BE2C (cell line): ENCODE data around the gene IFFO2.

ENCODE experiments used
- DNase-seq: peaks from one replicate; pipeline ENCODE4 v3.0.0-alpha.2; 2020
- H3K27me3 ChIP-seq: fragments of 250-450 bp; sonication (Bioruptor Pico); 2 replicates; pipeline ENCODE4 v1.5.1; 2020; ENCODE audit warnings: mild to moderate bottlenecking
- H3K36me3 ChIP-seq: fragments of 250-450 bp; sonication (Bioruptor Pico); 2 replicates; pipeline ENCODE4 v1.5.1; 2020; ENCODE audit warnings: mild to moderate bottlenecking
- H3K4me1 ChIP-seq: fragments of 250-450 bp; sonication (Bioruptor Pico); 2 replicates; pipeline ENCODE4 v1.5.1; 2020
- H3K4me3 ChIP-seq: 2 replicates; pipeline ENCODE4 v1.5.1; 2011; ENCODE audit warnings: low read depth, low read length
- H3K9me3 ChIP-seq: fragments of 250-450 bp; sonication (Bioruptor Pico); 2 replicates; pipeline ENCODE4 v1.5.1; 2020
- TF ChIP-seq, protein P1 (sequence below): IDR thresholded peaks from 2 replicates; pipeline ENCODE4 v1.5.1; 2012; ENCODE audit warnings: mild to moderate bottlenecking, low read depth, low read length

Gene IFFO2

DNA sequence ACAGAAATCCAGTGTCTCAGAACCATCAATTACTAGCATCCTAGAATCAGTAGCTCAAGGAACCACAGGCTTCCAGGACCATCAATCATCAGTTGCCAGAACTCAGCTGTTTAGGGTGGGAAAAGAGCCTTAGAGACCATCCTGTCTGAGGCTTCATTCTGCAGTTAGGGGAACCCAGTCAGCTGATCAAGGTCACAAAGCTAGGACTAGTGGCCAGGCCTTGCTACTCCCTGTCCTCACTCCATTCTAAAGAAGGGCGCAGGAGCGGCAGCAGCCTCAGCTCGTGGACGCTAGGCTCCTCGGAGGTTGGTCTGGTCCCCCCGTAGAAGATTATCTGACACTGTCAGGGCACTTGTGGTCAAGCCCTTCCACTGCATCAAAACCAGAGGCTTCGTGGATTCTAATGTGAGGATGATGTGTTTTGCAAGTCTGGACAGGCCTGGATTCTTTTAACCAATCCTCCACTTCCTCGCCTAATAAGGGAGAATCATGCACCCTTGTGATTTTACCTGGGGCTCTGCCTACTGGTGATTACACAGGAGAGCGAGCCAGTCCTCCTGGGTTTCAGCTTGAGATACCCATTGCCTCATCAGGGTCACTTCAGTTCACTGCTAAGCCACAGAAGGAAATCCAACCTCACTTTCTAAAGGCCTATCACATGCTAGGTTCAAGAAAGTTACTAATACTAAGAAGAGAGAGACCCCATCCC, 41.7 kb upstream of the IFFO2 start:
- H3K36me3 ChIP-seq = no peaks in the 10 kb centered on the region
- H3K9me3 ChIP-seq = no peaks in the 10 kb centered on the region
- TF ChIP-seq, protein P1, sequence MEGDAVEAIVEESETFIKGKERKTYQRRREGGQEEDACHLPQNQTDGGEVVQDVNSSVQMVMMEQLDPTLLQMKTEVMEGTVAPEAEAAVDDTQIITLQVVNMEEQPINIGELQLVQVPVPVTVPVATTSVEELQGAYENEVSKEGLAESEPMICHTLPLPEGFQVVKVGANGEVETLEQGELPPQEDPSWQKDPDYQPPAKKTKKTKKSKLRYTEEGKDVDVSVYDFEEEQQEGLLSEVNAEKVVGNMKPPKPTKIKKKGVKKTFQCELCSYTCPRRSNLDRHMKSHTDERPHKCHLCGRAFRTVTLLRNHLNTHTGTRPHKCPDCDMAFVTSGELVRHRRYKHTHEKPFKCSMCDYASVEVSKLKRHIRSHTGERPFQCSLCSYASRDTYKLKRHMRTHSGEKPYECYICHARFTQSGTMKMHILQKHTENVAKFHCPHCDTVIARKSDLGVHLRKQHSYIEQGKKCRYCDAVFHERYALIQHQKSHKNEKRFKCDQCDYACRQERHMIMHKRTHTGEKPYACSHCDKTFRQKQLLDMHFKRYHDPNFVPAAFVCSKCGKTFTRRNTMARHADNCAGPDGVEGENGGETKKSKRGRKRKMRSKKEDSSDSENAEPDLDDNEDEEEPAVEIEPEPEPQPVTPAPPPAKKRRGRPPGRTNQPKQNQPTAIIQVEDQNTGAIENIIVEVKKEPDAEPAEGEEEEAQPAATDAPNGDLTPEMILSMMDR = no peak
- no peak overlapping the region for H3K4me3 ChIP-seq
- no peaks in the 10 kb centered on the region for H3K27me3 ChIP-seq
- no peak for DNase-seq
- no peaks in the 10 kb centered on the region for H3K4me1 ChIP-seq

DNA sequence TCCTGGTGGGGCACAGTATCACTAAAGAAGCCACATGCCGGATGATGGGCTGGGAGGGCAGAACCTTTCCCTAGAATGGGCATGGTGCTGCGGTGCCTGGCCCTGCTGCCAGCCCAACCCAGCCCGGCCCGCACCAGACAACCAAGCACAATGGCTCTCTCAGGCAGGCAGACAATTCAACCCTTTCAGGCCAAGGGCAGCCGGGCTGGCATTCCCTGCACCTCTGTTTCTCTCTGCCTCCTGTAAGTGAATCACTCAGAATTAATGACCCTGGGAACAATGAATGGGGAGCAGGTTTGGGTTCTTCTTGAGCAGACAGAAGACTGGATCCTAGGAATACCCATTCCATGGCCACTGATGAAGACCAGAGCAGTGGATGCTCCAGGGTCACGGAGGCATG, 41.0 kb upstream of the IFFO2 start:
- TF ChIP-seq, protein P1 = no peak
- H3K4me1 ChIP-seq = no peaks in the 10 kb centered on the region
- H3K4me3 ChIP-seq = no peak overlapping the region
- H3K27me3 ChIP-seq = no peaks in the 10 kb centered on the region
- no peaks in the 10 kb centered on the region for H3K9me3 ChIP-seq
- no peak for DNase-seq
- no peaks in the 10 kb centered on the region for H3K36me3 ChIP-seq

DNA sequence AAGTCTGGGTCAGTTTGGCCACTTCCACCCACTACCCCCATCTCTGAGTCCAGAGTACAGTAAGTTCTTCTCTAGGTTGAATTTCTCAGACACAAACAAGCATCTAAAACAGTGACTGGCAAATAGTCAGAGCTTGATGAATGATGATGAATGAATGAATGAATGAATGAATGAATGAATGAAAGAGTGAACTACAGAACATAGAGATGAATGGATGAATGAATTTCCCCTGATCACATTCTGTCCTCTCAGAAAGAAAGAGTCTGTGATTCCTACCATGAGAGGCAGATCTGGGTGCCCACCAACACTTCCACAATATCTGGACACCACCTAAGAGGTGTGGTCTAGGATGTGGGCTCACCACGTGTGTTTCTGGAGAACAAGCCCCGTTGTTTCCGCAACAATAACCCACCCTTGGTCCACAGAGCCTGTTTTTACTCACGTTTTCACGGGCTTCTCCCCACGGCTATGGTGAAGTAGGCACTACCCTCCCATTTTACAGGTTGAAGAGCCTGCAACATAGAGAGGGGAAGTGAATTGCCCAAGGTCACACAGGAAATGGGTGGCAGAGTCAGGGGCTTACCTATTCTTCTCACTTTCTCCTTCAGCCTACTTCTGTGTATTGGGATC, 40.2 kb upstream of the IFFO2 start:
- Histone ChIP-seq H3K4me1 (no peaks in the 10 kb centered on the region), H3K9me3 (no peaks in the 10 kb centered on the region), H3K27me3 (no peaks in the 10 kb centered on the region), H3K4me3 (no peak overlapping the region), H3K36me3 (no peaks in the 10 kb centered on the region)
- no peak for DNase-seq
- TF ChIP-seq, protein P1 = no peak

DNA sequence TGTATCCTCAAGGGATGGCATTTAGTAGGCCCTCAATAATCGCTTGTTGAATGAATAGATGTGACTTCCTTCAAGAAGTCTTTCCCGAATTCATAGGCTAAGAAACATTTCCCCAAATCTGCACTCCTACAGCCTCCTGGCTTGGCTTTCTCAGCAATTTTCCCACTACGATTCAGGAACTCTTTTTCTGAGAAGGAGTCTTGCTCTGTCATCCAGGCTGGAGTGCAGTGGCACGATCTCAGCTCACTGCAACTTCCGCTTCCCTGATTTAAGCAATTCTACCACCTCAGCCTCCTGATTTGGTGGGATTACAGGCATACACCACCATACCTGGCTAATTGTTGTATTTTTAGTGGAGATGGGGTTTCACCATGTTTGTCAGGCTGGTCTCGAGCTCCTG, 37.9 kb upstream of the IFFO2 start:
- no peaks in the 10 kb centered on the region for H3K27me3 ChIP-seq
- H3K4me1 ChIP-seq = no peaks in the 10 kb centered on the region
- H3K4me3 ChIP-seq = no peak overlapping the region
- H3K9me3 ChIP-seq = no peaks in the 10 kb centered on the region
- TF ChIP-seq, protein P1 = no peak
- H3K36me3 ChIP-seq = no peaks in the 10 kb centered on the region
- no peak for DNase-seq

DNA sequence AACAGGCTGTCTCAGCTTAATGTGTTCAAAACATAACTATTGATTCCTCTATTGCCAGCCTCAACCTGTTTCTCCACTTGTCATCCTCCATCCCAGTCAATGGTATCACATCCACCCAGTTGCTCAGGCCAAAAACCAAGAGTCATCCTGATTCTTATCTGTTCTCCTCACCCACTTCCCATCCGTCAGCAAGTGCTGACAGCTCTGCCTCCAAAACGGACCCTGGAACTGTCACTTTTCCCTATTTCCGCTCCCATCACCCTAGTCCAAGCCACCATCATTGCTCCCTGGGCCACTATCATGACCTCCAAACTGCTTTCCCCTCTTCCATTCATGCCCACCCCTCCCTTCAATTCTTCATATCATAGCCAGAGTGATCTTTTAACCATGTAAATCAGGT, 36.2 kb upstream of the IFFO2 start:
- TF ChIP-seq, protein P1 = no peak
- DNase-seq = no peak
- H3K27me3 ChIP-seq = no peaks in the 10 kb centered on the region
- H3K36me3 ChIP-seq = no peaks in the 10 kb centered on the region
- no peaks in the 10 kb centered on the region for H3K4me1 ChIP-seq
- no peak overlapping the region for H3K4me3 ChIP-seq
- no peaks in the 10 kb centered on the region for H3K9me3 ChIP-seq

DNA sequence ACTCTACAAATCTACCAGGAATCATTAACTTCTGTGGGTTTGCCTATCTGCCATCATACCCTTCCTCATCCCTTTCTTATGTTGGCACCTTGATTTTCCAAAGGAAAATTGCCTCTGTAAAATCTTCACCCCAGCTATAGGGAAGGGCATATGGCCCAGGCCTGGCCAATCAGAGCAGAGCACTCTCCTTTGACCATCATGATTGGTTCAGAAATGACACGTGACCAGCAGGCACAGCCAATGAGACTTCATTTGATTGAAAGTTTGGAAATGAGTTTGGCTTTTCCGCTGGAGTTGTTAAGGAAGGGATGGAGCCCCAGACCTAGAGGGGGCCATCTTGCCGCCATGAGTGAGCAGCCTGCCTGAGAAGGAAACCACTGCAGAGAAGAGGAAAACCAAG, 35.1 kb upstream of the IFFO2 start:
- Histone ChIP-seq H3K4me3 (no peak overlapping the region), H3K27me3 (no peaks in the 10 kb centered on the region), H3K36me3 (no peaks in the 10 kb centered on the region), H3K4me1 (no peaks in the 10 kb centered on the region), H3K9me3 (no peaks in the 10 kb centered on the region)
- TF ChIP-seq, protein P1 = no peak
- no peak for DNase-seq
